DMS 273 (cell line): ENCODE results near the gene CLCNKB.

Source experiments
- DNase-seq: peaks from one replicate; lab custom pipeline; 2025; ENCODE audit not compliant: unreplicated experiment; lab: John Stamatoyannopoulos, UW

CLCNKB gene

GRCh38 chr1:16072616-16073484 lies 29.3 kb downstream of the CLCNKB start:
- DNase-seq = peak; percentile 61

- peak; percentile 79 for DNase-seq
Measured at GRCh38 chr1:16073490-16074119, 30.0 kb downstream of the CLCNKB start, which contains the start of gene FAM131C. Gene FAM131C, minus strand, starts transcription at chr1:16073651. Its CDS starts 209 bp downstream, at chr1:16073442.

DNA sequence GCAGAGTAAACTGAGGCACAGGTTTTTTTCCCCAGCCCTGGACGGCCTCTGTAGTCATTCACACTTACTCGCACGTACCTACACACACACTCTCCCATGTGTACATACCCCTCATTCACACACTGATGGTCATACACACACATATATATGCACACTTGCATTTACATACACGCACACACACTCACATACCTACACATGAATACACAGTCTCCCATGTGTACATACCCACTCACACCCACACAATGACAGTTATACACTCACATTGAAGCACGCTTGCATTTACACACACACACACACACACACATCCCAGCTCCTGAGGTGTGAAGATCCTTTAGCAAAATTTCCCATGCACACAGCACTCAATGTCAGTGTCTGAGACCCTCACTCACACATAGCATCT lies 30.6 kb downstream of the CLCNKB start:
- no peak for DNase-seq

GRCh38 chr1:16075337-16076030 lies 31.9 kb downstream of the CLCNKB start:
- DNase-seq = no peak

DNA sequence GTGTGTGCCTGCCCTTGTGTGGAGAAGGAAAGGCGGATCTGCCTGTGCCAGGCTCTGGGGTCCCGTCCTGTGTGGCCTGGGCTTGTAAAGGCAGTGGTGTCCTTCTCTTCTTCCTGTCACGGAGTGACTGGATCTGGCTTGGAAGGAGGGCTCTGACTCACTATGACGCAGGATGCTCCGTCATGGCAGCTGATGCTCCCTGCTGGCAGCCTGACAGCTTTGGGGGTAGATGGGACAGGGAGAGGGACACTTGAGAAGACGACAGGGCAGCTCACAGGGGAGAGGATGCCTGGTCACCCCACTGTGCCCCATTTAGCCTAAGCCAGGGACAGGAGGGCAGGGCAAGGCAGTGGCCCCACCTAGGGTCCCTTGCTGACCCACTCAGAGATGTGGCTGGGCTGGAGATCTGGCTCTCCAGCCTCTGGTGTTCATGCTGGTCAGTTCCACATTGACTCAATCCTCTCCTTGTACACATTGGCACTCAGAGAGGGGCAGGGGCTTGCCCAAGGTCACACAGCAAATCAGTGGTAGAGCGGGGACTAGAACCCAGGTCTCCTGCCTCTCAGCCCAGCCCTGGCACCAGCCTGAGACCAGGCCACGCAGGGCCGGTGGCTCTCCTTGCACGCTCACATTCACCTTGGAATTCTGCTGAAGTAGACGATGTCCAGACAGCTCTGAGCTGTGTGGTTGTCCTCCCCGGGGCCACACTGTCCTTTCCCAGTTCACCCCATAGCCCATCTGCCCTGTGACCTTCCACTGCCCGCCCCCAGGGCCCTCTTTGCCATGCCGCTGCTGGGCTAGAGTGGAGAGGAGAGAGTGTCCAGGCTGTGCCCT lies 32.7 kb downstream of the CLCNKB start:
- DNase-seq = no peak

DNA sequence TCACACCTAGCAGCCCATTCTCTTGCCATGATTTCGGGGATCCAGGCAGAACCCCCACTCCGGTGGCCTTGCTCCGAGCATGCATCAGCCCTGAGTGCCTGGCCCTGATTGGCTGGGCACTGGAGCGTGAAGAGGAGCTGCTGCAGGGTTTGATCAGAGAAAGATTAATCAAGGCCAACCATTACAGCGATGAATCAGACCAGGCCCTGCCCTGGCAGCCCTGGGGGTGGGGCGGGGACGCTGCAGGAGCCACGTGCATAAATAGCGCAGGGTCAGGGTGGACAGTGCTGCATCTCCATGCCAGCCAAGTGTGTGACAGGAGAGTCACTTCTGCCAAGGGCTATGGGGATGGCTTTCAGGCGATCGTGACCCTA lies 33.3 kb downstream of the CLCNKB start:
- DNase-seq = no peak

DNA sequence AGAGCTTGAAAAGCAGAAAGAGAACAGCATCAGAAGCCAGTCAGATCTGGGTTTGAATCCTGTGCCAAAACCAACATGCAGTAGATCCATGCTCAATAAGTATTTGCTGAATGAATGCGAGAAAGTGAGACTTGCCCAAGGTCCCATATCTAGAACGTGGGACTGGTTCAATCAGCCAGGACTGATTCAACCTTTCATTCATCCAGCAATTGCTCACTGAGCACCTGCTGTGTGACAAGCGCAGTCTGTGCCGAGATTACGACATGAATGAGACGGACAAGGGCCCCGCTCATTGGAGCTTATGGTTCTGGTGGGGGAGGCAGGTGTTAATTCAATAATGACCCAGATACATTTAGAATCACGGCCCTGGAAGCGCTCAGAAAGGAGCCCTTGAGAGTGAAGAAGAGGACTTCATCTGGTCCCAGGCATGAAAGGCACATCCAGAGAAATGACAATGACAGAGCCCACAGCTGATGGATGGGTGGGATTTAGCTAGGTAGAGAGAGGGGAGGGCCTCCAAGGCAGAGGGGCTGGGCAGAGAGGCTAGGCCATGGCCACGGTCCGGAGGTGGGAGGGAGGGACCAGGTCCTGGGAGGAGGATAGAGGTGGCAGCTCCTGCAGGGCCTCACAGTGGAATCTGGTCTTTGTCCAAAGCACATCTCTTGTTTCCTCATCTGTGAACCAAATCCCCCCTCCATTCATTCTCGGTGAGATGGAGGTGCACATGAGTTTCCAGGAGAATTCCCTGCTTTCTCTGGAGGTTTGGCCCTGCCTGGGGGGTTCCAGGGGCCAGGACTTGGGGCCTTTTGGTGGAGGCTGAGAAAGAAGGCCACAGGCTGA lies 34.0 kb downstream of the CLCNKB start:
- no peak for DNase-seq

DNA sequence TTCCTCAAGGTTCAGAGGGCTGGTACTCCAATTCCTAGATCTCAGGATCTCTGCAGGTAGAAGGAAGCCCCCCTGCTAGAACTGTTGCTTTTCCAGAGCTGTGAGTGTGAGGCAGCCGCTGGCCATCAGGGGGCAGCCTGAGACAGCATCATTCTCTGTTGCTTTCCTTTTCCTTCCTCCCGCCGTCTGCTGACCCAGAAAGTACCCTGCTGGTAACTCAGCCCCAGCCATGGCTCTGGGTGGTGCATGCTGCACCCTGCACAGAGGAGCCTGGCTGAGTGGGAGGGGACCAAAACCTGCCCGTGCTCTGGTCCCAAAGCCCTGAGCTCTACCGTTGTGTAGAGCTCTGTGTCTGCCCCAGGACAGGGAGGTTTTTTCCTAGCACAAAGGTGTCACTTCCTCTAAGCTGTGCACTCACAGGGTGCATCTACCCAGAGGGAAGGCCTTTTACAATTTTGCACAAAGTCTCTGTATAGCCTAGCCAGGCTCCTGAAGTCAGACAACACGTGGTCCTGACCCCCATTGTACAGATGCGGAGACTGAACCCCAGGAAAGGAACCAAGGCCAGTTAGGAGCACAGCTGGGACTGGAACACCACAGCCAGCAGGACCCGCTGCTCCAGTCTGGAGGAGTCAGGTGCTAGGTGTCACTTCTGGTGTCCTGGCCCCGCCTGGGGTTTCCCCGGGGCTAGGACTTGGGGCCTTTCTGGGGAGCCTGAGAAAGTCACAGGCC lies 35.5 kb downstream of the CLCNKB start:
- peak; percentile 87 for DNase-seq

DNA sequence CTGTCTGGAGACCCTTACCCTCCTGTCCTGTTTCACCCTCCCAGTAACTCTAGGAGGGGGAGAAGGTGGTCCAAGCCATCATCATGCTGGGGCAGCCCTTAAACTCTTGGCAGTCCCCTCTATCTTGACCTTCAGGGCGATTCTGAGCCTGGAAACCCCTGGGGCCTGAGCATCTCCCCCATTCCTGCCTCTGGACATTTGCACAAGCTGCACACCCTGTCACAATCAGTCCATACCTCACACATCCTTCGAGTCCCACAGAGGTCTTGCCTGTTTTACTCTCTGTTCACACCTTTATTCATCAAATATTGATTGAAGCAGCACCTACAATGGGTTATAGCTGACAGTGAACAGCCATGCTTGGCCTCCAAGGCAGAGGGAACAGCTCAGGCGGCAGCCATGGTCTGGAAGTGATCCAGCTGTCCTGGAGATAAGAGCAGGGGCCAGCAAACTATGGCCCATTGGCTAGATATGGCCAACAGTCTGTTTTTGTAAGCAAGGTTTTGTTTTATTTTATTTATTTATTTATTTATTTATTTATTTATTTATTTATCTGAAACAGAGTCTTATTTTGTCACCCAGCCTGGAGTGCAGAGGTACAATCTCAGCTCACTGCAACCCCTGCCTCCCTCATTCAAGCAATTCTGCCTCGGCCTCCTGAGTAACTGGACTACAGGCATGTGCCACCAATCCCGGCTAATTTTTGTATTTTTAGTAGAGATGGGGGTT lies 37.0 kb downstream of the CLCNKB start:
- DNase-seq = no peak

GRCh38 chr1:16081636-16082035 lies 38.1 kb downstream of the CLCNKB start:
- DNase-seq = no peak

DNA sequence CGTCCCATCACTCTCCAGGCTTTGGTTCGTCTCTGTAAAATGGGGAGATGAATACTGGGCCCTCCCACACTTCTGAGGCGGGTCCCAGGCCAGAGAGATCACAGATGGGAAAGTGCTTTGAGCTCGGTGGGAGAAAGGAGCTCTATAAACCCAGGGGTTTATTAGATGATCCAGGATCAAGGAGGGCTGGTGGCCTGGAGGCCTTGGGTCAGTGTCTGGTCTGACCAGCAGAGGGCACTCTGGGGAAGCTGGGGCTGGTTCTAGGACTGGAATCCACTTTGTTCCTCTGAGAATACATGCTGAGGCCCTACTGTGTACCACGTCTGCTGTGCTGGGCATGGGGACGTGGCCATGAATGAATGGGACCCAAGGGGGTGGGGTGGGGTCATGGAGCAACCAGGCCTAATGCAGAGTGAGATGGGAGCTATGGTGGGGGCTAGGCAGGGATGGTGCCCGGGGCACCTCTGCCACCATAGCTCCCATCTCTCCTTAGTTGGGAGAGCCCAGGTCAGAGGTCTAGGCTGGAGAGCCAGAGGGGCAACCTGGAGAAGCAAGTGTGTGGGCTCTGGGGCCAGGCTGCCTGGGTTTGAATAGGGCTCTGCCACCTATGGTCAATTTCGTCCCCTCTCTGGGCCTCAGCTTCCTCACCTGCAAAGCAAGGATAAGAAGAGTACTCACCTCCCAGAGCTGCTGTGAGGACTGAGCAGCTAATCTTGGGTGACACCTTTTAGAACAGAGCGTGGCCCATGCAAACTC lies 38.9 kb downstream of the CLCNKB start:
- DNase-seq = peak; percentile 80

- no peak for DNase-seq
Measured at GRCh38 chr1:16083486-16083885, 39.9 kb downstream of the CLCNKB start.

DNA sequence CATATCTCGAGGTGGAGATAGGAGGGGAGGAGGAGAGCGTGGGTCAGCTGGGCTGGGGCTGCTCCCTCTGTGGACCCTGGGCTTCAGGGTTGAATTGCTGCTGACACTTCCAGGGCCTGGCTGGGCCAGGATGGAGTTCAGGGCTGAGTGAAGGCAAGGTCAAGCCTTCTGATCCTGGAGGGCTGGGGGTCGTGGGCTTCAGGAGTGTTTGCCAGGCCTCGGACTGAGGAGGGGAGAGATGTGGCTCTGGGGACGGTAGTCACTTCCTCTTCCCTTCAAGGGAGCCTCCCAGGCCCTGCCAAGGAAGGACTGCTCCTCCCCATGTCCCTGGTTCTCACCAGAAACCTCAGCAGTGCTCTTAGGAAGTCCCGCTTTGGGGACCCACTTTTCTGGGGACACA lies 41.9 kb downstream of the CLCNKB start:
- no peak for DNase-seq

DNA sequence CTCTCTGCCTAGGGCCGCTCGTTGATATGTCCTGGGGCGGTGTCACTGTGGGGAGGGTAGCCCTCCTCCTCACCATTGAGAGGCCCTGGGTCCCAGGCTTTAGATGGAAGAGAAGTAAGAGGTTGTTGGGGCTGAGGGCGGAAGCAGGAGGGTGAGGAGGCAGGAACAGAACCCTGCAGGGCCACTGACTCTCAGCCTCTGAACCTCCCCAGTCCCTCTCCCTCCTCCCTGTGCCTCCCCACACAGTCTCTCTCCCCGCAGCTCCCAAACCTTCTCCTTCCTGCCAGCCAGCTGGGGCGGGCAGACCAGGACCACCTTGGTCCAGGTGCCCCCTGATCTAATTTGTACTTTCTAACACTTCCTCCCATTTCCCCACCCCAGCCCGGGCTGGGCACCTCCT lies 44.2 kb downstream of the CLCNKB start:
- DNase-seq = no peak

- DNase-seq = no peak
Measured at GRCh38 chr1:16088351-16088911, 44.8 kb downstream of the CLCNKB start.

GRCh38 chr1:16088996-16089395 lies 45.4 kb downstream of the CLCNKB start:
- DNase-seq = no peak

DNA sequence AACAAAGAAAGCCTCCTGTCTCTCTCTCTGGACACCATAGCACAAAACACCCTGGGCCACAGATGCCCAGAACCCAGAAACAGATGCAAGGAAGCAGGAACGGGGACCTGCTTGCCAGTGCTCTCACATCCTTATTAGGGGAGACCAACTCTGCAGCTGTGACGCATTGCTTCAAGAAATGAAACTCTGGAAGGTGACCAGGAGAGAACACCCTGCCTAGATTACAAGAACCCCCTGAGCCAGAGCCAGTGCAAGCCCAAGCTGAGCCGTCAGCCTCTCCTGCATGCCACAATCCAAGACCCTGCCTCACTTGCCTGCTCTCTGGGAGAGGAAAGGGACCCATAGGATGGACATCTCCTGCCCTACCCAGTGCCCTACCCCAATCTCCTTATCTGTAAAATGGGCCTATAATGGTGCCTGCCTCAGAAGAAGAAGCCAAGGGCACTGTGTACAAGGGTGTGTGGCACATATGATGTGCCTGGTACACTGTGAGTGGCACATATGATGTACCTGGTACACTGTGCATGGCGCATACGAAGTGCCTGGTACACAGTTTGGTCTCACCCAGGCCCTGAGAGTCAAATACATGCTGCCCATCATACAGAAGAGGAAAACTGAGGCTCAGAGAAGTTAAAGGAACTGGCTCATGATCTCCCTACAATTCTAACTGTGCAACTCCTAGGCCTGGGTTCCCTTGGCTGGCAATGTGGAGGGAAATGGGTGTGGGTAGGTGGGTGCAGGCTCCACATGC lies 46.7 kb downstream of the CLCNKB start:
- DNase-seq = no peak
